Smooth muscle cell (in vitro differentiated cells): ENCODE measurements around the gene METTL27. TPM values are rescaled to one million over a fixed set of nuclear protein-coding genes. Genes with fewer than 3 reads are reported as not detected.

Source experiments
- DNase-seq: peaks from one replicate; lab custom pipeline; 2025; ENCODE audit not compliant: unreplicated experiment; lab: John Stamatoyannopoulos, UW
- H2AFZ ChIP-seq: fragments of 200-600 bp; sonication (generic); 2 replicates; pipeline ENCODE4 v1.6.0; 2016; ENCODE audit warnings: antibody characterized with exemption, low read depth, mild to moderate bottlenecking
- H3F3A ChIP-seq: fragments of 200-600 bp; sonication (generic); 2 replicates; pipeline ENCODE4 v1.6.0; 2017; ENCODE audit warnings: antibody characterized with exemption, low read depth
- H3K27ac ChIP-seq: fragments of 200-600 bp; sonication (generic); 2 replicates; pipeline ENCODE4 v1.5.1; 2016; ENCODE audit warnings: low read depth, mild to moderate bottlenecking
- H3K27me3 ChIP-seq: fragments of 200-600 bp; sonication (generic); 2 replicates; pipeline ENCODE4 v1.6.1; 2016; ENCODE audit warnings: low read depth, mild to moderate bottlenecking
- H3K36me3 ChIP-seq: fragments of 200-600 bp; sonication (generic); 2 replicates; pipeline ENCODE4 v1.5.1; 2016; ENCODE audit warnings: low read depth
- H3K4me1 ChIP-seq: fragments of 200-600 bp; sonication (generic); 2 replicates; pipeline ENCODE4 v1.5.1; 2016; ENCODE audit warnings: low read depth
- H3K4me2 ChIP-seq: fragments of 200-600 bp; sonication (generic); 2 replicates; pipeline ENCODE4 v1.6.0; 2016; ENCODE audit warnings: mild to moderate bottlenecking
- H3K4me3 ChIP-seq: fragments of 200-600 bp; sonication (generic); 2 replicates; pipeline ENCODE4 v1.5.1; 2016; ENCODE audit warnings: mild to moderate bottlenecking
- H3K79me2 ChIP-seq: fragments of 200-600 bp; sonication (generic); 2 replicates; pipeline ENCODE4 v1.6.0; 2016; ENCODE audit warnings: low read depth, mild to moderate bottlenecking
- H3K9ac ChIP-seq: fragments of 200-600 bp; sonication (generic); 2 replicates; pipeline ENCODE4 v1.6.0; 2016; ENCODE audit warnings: low read depth
- H3K9me3 ChIP-seq: fragments of 200-600 bp; sonication (generic); replicated peaks from 2 replicates; pipeline ENCODE4 v1.5.1; 2016; ENCODE audit warnings: low read depth
- H4K20me1 ChIP-seq: fragments of 200-600 bp; sonication (generic); 2 replicates; pipeline ENCODE4 v1.6.0; 2016; ENCODE audit warnings: low read depth
- WGBS: methylation state at CpG from one replicate; pipeline ENCODE4 v1.1.7; 2016; ENCODE audit warnings: low lambda C conversion rate; 5-methylcytosine and 5-hydroxymethylcytosine counted together
- polyA plus RNA-seq: library from polyadenylated mRNA; unstranded; fragments of >200 nt; fragmentation: Nextera tagmentation; extraction: Ambion mirVana; gene quantifications from 2 replicates; pipeline ENCODE4 v1.2.1, GENCODE V29; 2016
- total RNA-seq: library from RNA; depleted of rRNA; stranded (reverse); fragments of >200 nt; gene quantifications from 2 replicates; pipeline ENCODE4 v1.2.3, GENCODE V29; 2014
- TF ChIP-seq, protein P1 (sequence below): fragments of 200-600 bp; sonication (generic); IDR thresholded peaks from 2 replicates; pipeline ENCODE4 v1.5.1; 2017; ENCODE audit warnings: borderline replicate concordance, mild to moderate bottlenecking, antibody characterized with exemption; ENCODE audit not compliant: insufficient read depth, poor library complexity, severe bottlenecking

METTL27 gene
- total and polyA plus RNA-seq, 2 experiments from 2014 or later, result 0.54 to 4.1 TPM

DNA sequence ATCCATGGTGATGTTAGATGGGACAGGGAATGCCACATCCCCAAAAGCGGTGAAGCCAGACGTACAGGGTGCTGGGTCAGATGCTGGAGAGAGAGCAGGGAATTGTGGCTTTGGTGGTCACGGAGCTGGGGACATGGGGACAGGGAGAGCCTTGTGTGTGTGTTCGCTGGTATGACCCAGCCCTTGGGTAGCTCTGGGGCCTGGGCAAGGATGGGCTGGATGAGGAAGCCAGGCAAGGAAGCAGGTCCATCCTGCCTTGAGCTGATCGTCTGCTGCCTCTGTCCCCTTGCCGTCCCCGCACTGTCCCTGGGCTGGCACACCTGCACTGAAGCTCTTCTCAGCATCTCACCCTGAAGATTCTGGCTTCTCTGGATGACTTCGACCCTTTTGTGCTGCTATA, 26.9 kb downstream of the METTL27 start:
- Histone ChIP-seq H3K9me3 (no peaks in the 10 kb centered on the region), H3K4me3 (no peak overlapping the region), H4K20me1 (no peaks in the 10 kb centered on the region), H3K79me2 (no peaks in the 10 kb centered on the region), H3K27me3 (no peaks in the 10 kb centered on the region), H3K4me2 (no peak overlapping the region), H3K36me3 (no peaks in the 10 kb centered on the region), H3F3A (no peaks in the 10 kb centered on the region), H3K4me1 (no peaks in the 10 kb centered on the region), H2AFZ (no peak overlapping the region), H3K27ac (no peak overlapping the region), H3K9ac (no peak overlapping the region)
- TF ChIP-seq, protein P1, sequence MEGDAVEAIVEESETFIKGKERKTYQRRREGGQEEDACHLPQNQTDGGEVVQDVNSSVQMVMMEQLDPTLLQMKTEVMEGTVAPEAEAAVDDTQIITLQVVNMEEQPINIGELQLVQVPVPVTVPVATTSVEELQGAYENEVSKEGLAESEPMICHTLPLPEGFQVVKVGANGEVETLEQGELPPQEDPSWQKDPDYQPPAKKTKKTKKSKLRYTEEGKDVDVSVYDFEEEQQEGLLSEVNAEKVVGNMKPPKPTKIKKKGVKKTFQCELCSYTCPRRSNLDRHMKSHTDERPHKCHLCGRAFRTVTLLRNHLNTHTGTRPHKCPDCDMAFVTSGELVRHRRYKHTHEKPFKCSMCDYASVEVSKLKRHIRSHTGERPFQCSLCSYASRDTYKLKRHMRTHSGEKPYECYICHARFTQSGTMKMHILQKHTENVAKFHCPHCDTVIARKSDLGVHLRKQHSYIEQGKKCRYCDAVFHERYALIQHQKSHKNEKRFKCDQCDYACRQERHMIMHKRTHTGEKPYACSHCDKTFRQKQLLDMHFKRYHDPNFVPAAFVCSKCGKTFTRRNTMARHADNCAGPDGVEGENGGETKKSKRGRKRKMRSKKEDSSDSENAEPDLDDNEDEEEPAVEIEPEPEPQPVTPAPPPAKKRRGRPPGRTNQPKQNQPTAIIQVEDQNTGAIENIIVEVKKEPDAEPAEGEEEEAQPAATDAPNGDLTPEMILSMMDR, result no peak
- 90% methylated on average over 8 of the region's 8 CpGs for WGBS
- no peak for DNase-seq

DNA sequence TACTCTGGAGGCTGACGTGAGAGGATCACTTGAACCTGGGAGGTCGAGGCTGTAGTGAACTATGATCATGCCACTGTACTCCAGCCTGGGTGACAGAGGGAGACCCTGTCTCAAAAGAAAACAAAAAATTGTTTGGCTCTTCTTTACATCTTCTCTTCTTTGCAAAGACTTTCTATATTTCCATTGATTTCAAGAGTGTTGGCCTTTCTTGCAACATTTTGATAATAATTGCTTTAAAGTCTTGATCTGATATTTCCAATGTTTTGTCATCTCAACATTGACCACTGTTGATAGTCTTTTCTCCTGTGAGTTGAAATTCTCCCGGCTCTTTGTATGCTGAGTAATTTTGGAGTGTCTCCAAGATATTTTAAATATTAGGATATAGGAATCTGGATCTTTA, 29.3 kb downstream of the METTL27 start:
- H3K79me2 ChIP-seq, result no peaks in the 10 kb centered on the region
- H3K9ac ChIP-seq, result no peak overlapping the region
- WGBS, result 98% methylated on average over 3 of the region's 3 CpGs
- no peak overlapping the region for H3K4me3 ChIP-seq
- no peak overlapping the region for H3K27ac ChIP-seq
- no peak overlapping the region for H3K4me2 ChIP-seq
- no peaks in the 10 kb centered on the region for H3K36me3 ChIP-seq
- H3F3A ChIP-seq, result no peaks in the 10 kb centered on the region
- H2AFZ ChIP-seq, result no peak overlapping the region
- DNase-seq, result no peak
- no peaks in the 10 kb centered on the region for H3K27me3 ChIP-seq
- TF ChIP-seq, protein P1, result no peak
- H3K4me1 ChIP-seq, result no peaks in the 10 kb centered on the region
- no peaks in the 10 kb centered on the region for H3K9me3 ChIP-seq
- no peaks in the 10 kb centered on the region for H4K20me1 ChIP-seq

DNA sequence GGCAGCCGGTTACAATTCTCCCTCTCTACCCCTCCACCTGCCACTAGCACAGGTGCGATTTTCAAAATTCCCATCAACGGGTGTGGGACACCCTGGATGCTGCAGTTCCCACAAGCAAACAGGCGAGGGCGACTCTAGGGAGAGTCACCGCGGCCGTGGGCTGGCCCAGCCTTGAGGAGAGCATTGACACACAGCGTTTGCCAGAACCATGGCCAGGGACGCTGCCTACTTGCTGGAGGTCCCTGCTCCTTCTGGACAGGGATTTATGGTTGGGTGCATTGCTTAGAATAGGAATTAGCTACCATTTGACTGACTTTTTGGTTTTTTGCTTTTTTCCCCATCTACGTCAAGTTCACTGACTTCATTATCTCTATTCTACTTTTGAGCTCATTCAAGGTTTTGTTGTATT, 30.6 kb downstream of the METTL27 start:
- Histone ChIP-seq H4K20me1 (no peaks in the 10 kb centered on the region), H3K27me3 (no peaks in the 10 kb centered on the region), H3K9me3 (no peaks in the 10 kb centered on the region), H3K4me1 (no peaks in the 10 kb centered on the region), H3K4me3 (no peak overlapping the region), H3K36me3 (no peaks in the 10 kb centered on the region), H3K79me2 (no peaks in the 10 kb centered on the region), H2AFZ (no peak overlapping the region), H3K9ac (no peak overlapping the region), H3F3A (no peaks in the 10 kb centered on the region), H3K27ac (no peak overlapping the region), H3K4me2 (no peak overlapping the region)
- peak; percentile 9 for DNase-seq
- 10% methylated on average over 11 of the region's 11 CpGs for WGBS
- TF ChIP-seq, protein P1, result peak; percentile 68

DNA sequence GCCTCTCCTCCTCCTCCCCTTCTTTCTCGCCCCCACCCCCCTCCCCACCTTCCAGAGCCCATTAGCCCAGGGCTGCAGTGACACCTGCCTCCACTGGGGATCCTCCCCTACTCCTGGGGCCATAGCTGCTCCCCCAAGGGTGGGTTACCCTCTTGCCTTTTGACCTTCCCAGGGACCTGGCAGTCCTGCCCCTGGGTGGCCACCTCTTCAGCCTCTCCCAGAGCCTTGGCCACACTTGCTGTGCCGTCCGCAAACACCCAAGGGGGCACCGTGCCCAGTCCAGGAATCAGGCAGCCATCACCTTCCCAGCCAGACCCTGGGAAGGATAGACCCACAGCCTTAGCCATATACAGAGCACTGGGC, 31.3 kb downstream of the METTL27 start:
- no peaks in the 10 kb centered on the region for H3F3A ChIP-seq
- no peaks in the 10 kb centered on the region for H3K4me1 ChIP-seq
- H3K4me2 ChIP-seq, result no peak overlapping the region
- H4K20me1 ChIP-seq, result no peaks in the 10 kb centered on the region
- no peak overlapping the region for H2AFZ ChIP-seq
- TF ChIP-seq, protein P1, result peak; percentile 8
- no peak overlapping the region for H3K27ac ChIP-seq
- H3K4me3 ChIP-seq, result no peak overlapping the region
- no peaks in the 10 kb centered on the region for H3K27me3 ChIP-seq
- no peak for DNase-seq
- no peaks in the 10 kb centered on the region for H3K79me2 ChIP-seq
- H3K9me3 ChIP-seq, result no peaks in the 10 kb centered on the region
- H3K9ac ChIP-seq, result no peak overlapping the region
- H3K36me3 ChIP-seq, result no peaks in the 10 kb centered on the region
- 79% methylated on average over 3 of the region's 4 CpGs for WGBS
